ENCODE results near the gene ZFYVE21.

- TF ChIP-seq POLR2AphosphoS5 (IDR thresholded peaks at IDR 0.05), result no peak
- TF ChIP-seq CTCF (IDR thresholded peaks at IDR 0.05), result no peak
- TF ChIP-seq EP300 (IDR thresholded peaks at IDR 0.05), result no peak
Measured at GRCh38 chr14:103762036-103762435, 46.4 kb downstream of the ZFYVE21 start.
